Natural killer cell treated with Interleukin-12 subunit alpha and Interleukin-12 subunit beta and Interleukin-15 and Interleukin-18, amount 100 ng/mL, for 72 hours (primary cell): ENCODE results near the gene SORCS2. TPM values are rescaled to one million over a fixed set of nuclear protein-coding genes. Genes with fewer than 3 reads are reported as not detected.
"Not testable (repeated sequence)": the region's sequence is repeated elsewhere in the genome, so short reads cannot be mapped to it uniquely, and the experiment has no call there.

ENCODE experiments used
- ATAC-seq, 2 donors: fragments of 150-1000 bp; cut with Tn5 transposase in 1 of 2; sonication (Bioruptor Pico), chemical (Tn5 transposase) in 1 of 2; 2 replicates each; pipeline ENCODE4 v1.10.0; 2021
- DNase-seq: peaks from one replicate; pipeline ENCODE4 v3.0.0; 2022; ENCODE audit warnings: low spot score
- H3K27ac Mint-ChIP-seq, 2 donors: 1 replicate in 1 of 2; 2 replicates in 1 of 2; pipeline ENCODE4 v1.8.0; 2022; ENCODE audit warnings: mixed read lengths in 2 of 2, mild to moderate bottlenecking in 1 of 2, moderate library complexity in 1 of 2
- H3K27me3 Mint-ChIP-seq, 2 donors: 1 replicate in 1 of 2; 2 replicates in 1 of 2; pipeline ENCODE4 v1.8.0; 2022; ENCODE audit warnings: mixed read lengths in 2 of 2
- H3K36me3 Mint-ChIP-seq: one replicate; pipeline ENCODE4 v1.8.0; 2022; ENCODE audit warnings: mixed read lengths
- H3K4me1 Mint-ChIP-seq, 2 donors: 1 replicate in 1 of 2; 2 replicates in 1 of 2; pipeline ENCODE4 v1.8.0; 2022; ENCODE audit warnings: low read depth in 2 of 2, mixed read lengths in 2 of 2, mild to moderate bottlenecking in 1 of 2
- H3K4me3 Mint-ChIP-seq: one replicate; pipeline ENCODE4 v1.8.0; 2022; ENCODE audit warnings: mixed read lengths
- H3K9me3 Mint-ChIP-seq: 2 replicates; pipeline ENCODE4 v1.8.0; 2022; ENCODE audit warnings: mixed read lengths
- total RNA-seq, 2 donors: library from RNA; stranded (reverse); gene quantifications; one replicate each; pipeline ENCODE4 v1.2.3, GENCODE V29; 2022

Gene SORCS2
- total RNA-seq, 2 donors from 2014 or later = 0.17 to 0.21 TPM

DNA sequence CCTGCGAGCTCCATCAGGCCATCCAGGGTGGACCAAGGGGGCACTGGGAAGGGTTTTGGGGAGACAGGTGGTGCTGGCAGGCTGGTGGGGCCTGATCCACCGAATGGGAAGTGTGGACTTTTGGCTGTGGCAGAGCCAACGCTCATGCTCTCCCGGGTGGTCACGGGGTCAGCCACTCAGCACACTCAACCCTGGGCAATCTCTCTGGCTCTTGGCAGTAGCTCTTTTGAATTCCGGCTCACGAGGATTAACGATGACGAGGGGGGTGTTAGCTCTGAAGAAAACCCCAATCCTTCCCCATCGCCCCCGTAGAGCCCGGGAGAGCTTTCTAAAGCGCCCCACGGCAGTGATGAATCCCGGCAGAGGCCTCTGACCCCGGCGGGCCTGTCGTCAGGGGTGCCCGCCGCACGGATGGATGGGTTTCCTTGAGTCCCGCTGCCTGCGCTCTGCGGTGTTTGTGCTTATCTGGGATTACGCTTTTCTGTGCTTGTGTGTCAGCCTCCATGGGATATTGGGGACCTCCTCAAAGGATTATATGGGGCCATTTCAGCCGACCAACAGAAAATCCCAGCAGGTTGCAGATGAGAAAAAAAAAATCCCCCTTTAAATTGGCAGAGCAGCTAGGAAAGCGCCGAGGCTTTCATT lies 399.2 kb downstream of the SORCS2 start:
- DNase-seq (no peak), ATAC-seq (no peak)
- Mint-ChIP-seq H3K9me3 (no peaks in the 10 kb centered on the region), H3K27ac (no peak overlapping the region), H3K4me1 (peaks cover 1 to 14% of the 10 kb centered on the region in 2 donors), H3K27me3 (peaks cover 9 to 27% of the 10 kb centered on the region in 2 donors), H3K4me3 (no peak overlapping the region), H3K36me3 (no peaks in the 10 kb centered on the region)

DNA sequence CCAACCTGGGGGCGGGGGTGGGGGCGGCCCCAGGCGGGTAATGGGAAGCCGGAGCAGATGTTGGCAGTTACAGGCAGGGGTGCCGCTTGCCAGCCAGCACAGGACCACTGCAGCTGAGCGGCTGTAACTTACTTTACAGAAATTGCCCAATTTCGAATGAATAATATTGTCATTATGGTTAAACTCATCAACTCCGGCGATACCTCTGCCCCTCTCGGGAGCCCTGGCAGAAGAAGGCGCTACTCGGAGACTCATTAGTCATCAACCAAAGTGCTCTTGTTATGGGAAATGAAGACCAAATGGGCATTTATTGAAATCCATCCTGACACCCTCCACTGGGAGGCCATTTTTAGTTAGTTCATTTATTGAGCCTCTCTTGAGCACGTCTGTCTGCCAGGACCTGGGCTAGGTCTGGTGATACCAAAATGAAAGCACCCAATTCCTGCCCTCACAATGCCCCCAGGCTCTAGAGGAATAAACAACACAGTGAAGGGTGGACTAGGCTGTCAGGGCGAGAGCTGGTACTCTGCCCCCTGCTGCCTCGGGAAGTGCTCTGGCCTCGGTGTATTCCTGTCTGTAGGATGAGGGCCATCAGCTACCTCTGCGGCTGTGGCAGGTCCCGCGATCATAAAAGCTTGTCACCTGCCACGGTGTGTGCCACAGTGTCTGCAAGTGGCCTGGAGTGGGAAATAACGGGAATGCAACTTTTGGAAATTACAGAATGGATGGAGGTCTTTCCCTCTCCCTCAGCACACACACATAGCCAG lies 401.5 kb downstream of the SORCS2 start:
- Mint-ChIP-seq H3K9me3 (no peaks in the 10 kb centered on the region), H3K27ac (no peak overlapping the region), H3K36me3 (no peaks in the 10 kb centered on the region)

DNA sequence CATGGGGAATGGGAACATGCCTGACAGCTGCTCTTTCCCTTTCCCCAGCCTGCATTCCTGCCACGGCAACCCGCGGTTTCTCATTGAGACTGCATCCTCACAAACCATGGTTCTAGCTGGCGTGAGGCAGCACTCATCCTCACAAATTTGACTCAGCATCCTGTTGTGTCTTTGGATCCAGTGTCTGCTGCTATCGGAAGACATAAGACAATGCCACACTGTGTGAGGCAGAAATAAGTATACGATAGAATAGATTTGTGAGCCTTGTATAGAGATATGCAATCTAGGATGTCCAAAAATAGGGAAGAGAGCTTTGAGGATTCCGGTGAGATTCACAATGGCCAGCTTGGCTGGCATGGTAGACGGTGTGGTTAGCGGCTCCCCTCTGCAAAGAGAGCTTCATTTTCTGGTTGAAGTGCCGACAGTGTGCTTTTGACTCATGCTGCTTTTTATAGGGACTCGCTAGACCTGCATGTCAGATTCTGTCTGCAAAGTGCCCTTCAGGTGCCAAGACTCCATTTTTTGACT lies 403.7 kb downstream of the SORCS2 start:
- Mint-ChIP-seq H3K9me3 (no peaks in the 10 kb centered on the region), H3K4me1 (peaks cover 5 to 13% of the 10 kb centered on the region in 2 donors), H3K27me3 (peaks cover 9 to 17% of the 10 kb centered on the region in 2 donors), H3K36me3 (no peaks in the 10 kb centered on the region), H3K27ac (no peak overlapping the region), H3K4me3 (no peak overlapping the region)
- no peak for ATAC-seq
- DNase-seq = no peak

More for the DNA sequence above, 401.5 kb downstream of the SORCS2 start:
- ATAC-seq (no peak), DNase-seq (no peak)
- no peak overlapping the region for H3K4me3 Mint-ChIP-seq
- H3K4me1 Mint-ChIP-seq = peaks cover 5 to 14% of the 10 kb centered on the region in 2 donors
- H3K27me3 Mint-ChIP-seq = peaks cover 9 to 21% of the 10 kb centered on the region in 2 donors

DNA sequence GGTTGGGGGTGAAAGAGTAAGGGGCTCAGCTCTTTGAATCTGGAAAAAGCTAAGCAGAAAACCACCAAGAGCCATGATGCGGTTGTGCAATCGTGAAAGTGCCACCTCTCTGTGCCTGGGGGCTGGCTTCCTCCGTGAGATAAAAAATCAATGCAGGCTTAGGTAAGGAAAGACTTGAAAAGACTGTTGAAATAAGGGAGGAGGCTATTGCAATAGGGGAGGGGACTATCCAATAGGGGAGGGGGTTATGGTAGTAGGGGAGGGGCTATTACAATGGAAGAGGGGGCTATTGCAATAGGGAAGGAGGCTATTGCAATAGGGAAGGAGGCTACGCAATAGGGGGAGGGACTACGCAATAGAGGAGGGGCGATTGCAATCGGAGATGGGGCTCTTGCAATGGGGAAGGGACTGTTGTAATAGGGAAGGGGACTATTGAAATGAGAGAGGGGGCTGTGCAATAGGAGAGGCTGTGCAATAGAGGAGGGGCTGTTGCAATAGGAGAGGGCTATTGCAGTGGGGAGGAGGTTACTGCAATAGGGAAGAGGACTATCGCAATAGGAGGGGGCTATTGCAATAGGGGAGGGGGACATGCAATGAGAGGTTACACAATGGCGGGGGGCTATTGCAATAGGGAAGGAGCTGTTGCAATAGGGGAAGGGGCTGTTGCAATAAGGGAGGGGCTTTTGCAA lies 404.7 kb downstream of the SORCS2 start:
- H3K4me3 Mint-ChIP-seq = no peak overlapping the region
- DNase-seq (no peak), ATAC-seq (peak in 1 of 2 donors; percentile 28)
- H3K9me3 Mint-ChIP-seq = no peaks in the 10 kb centered on the region
- H3K27me3 Mint-ChIP-seq = peaks cover 9 to 15% of the 10 kb centered on the region in 2 donors
- no peak overlapping the region for H3K27ac Mint-ChIP-seq
- H3K4me1 Mint-ChIP-seq = peaks cover 5 to 13% of the 10 kb centered on the region in 2 donors
- no peaks in the 10 kb centered on the region for H3K36me3 Mint-ChIP-seq

DNA sequence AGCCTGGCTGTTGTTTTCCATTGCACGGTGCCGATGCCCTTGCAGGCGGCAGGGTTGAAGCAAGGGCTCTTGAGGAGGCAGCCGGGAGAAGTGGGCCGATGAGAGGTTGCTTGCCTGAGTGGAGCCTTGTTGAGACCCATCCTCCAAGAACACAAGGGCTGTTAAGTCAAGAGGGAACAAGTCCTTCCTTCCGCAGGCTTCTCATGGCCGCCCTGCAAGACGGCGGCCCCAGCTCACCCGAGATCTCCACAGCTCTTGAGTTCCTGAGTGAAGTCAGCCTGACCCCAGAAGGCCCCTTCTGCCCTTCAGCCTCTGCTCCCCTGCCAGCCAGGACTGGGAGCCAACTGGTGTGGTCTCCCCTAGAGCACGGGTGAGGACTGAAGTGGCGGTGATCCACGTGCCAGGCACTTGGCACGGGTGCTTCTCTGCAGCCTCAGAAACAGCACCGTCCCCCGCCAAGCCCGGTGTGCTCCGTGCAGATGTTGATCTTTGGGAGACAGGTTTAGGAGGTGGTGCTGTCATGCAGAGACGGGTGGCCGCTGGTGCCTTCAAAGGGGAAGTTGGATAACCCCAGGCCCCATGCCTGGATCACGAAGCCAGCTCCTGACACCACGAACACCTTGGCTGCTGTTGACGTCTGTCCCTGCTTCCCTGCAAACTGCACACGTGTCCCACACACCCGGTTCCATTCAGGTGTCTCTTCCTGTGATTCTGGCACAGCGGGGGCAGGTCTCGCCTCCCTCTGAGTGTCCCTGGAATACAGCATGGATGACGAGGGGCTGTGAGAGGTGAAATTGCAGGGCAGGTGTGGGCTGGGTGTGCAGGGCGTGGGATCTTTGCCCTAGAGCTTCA lies 406.8 kb downstream of the SORCS2 start:
- DNase-seq (no peak), ATAC-seq (no peak)
- Mint-ChIP-seq H3K4me1 (peaks cover 5 to 13% of the 10 kb centered on the region in 2 donors), H3K27ac (no peak overlapping the region), H3K36me3 (no peaks in the 10 kb centered on the region), H3K27me3 (peaks cover 9 to 15% of the 10 kb centered on the region in 2 donors), H3K9me3 (no peaks in the 10 kb centered on the region), H3K4me3 (no peak overlapping the region)

DNA sequence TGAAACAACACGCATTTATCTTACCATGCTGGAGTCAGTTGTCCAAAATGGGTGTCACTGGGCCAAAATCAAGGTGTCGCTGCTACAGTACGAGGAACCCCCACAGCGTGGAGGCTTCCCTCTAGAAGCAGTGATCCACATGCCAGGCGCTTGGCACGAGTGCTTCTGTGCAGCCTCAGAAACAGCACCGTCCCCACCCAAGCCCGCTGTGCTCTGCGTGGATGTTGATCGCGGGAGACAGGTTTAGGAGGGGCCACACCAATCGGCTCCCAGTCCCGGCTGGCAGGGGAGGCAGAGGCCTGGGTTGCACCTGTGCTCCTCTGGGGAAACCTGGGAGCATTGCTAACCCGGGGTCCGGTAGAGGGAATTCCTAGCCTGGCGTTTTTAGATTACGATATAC lies 407.9 kb downstream of the SORCS2 start:
- Mint-ChIP-seq H3K9me3 (no peaks in the 10 kb centered on the region), H3K4me1 (peaks cover 5 to 9% of the 10 kb centered on the region in 2 donors), H3K36me3 (no peaks in the 10 kb centered on the region), H3K4me3 (no peak overlapping the region), H3K27me3 (peaks cover 8 to 11% of the 10 kb centered on the region in 2 donors), H3K27ac (no peak overlapping the region)
- DNase-seq (no peak), ATAC-seq (peak in 1 of 2 donors; percentile 31)

DNA sequence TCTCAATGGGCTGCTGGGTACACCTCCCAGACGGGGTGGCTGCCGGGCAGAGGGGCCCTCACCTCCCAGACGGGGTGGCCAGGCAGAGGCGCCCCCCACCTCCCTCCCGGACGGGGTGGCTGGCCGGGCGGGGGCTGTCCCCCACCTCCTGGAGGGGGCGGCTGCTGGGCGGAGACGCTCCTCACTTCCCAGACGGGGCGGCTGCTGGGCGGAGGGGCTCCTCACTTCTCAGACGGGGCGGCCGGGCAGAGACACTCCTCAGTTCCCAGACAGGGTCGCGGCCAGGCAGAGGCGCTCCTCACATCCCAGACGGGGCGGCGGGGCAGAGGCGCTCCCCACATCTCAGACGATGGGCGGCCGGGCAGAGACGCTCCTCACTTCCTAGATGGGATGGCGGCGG lies 409.8 kb downstream of the SORCS2 start:
- not testable (repeated sequence) for H3K27me3 Mint-ChIP-seq, DNase-seq, H3K4me3 Mint-ChIP-seq, H3K4me1 Mint-ChIP-seq, H3K9me3 Mint-ChIP-seq, H3K27ac Mint-ChIP-seq, ATAC-seq, H3K36me3 Mint-ChIP-seq

DNA sequence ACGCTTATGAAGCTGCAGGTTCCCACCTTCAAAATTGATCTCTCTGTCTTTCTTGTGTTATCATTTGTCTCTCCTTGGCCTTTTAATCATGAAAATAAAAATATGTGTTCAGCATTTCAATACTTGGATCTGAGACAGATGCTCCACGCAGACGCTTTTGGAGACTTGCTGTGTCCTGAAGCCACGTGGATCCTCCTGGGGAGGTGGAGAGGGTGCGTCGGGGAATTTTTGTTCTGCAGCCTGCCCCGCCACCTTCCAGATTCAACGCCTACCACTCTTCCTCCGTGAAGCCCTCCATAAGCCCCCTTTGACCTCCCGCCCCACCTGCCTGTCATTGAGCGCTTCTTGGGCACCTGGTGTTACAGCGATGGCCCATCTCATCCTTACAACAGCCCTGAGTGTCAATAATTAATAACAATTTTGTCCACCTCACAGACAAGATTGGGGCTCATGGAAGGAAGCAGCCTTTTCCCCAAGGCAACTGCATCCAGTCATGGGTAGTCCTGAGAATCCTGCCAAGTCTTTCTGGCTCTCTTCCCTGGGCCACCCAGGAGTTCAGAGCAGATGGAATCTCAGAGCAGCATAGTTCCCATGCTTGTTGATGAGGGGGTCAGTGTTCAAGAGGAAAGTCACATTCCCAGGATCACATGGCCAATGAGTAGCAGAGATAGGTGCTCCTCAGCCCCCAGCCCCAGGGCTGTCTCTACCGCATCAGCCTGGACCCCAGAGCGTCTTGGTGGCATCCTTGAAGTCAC lies 415.0 kb downstream of the SORCS2 start:
- ATAC-seq (no peak), DNase-seq (no peak)
- Mint-ChIP-seq H3K27ac (peak overlapping the region in 1 of 2 donors; percentile 48), H3K4me3 (no peak overlapping the region), H3K9me3 (no peaks in the 10 kb centered on the region), H3K27me3 (no peaks in the 10 kb centered on the region), H3K4me1 (peaks cover 0 to 3% of the 10 kb centered on the region in 2 donors), H3K36me3 (no peaks in the 10 kb centered on the region)

DNA sequence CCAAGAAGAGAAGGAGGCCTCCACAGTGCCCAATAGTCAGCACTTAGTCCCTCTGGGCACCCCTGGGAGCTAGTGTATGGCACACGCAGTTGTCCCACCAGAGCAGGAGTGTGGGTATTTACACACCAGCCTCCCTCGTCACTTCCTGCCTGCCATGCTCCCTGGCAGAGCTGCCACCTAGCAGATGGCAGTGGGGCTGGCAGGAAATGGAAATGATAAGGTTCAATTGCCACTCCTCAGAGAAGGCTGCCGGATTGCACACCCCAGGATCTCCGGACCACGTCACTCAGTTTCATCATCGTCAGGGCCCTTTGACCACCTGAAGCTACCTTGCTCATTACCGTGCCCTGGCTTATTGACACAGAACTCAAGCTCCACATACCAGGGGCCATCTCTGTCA lies 415.7 kb downstream of the SORCS2 start:
- H3K9me3 Mint-ChIP-seq = no peaks in the 10 kb centered on the region
- ATAC-seq = no peak
- no peaks in the 10 kb centered on the region for H3K27me3 Mint-ChIP-seq
- DNase-seq = no peak
- H3K4me1 Mint-ChIP-seq = peaks cover 0 to 3% of the 10 kb centered on the region in 2 donors
- H3K27ac Mint-ChIP-seq = no peak overlapping the region
- H3K36me3 Mint-ChIP-seq = no peaks in the 10 kb centered on the region
- H3K4me3 Mint-ChIP-seq = no peak overlapping the region

DNA sequence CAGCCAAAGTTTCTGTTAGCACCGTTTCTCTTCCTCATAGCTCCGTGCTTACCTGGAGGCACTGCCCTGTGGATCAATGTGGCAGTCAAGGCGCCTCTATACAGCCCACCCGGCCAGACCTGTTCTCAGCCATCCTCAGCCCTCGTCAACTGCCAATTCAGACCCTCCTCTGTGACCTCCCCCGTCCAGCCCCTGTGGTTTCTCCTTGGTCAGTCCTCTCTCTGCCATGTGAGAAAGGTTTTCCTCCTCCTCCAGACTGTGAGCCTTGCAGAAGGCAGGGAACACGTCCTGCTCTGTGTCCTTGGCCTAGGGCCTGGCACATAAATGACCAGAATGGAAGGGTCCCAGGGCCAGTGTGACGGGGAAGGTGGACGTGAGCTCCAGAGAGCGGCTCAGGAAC lies 417.0 kb downstream of the SORCS2 start:
- Mint-ChIP-seq H3K27ac (no peak overlapping the region), H3K4me1 (peaks cover 0 to 3% of the 10 kb centered on the region in 2 donors), H3K36me3 (no peaks in the 10 kb centered on the region), H3K27me3 (no peaks in the 10 kb centered on the region), H3K9me3 (no peaks in the 10 kb centered on the region), H3K4me3 (no peak overlapping the region)
- ATAC-seq = no peak
- no peak for DNase-seq

DNA sequence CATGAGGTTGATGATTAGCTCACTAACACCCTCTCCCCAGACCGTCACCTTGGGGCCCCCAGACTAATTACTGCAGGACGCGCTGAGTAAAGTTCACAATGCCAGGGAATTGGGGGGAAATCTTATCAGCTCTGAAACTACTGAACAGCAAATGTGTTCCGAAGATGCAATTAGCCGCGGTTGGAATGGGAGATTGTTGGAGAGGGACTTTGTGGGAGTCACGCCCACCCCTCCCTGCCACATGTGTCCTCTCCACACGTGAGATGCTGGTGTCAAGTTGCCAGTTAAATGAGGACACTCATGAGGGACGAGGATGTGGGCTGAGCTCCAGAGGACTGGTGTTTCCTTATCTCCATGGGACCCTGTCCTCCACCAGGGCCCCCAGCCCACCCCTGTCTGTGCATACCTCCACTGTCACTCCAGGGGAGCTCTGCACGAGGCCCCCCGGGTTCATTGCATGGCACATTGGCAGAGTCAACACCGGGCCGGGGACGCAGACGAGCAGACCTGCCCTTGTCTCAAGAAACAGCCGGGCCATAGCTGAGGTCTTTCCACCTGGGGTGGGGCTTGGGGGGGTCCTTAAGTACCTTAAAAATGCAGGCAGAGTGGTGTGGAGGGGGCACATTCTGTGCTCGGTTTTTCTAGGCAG lies 417.8 kb downstream of the SORCS2 start:
- H3K36me3 Mint-ChIP-seq = no peaks in the 10 kb centered on the region
- ATAC-seq (no peak), DNase-seq (no peak)
- H3K4me3 Mint-ChIP-seq = no peak overlapping the region
- H3K9me3 Mint-ChIP-seq = no peaks in the 10 kb centered on the region
- H3K27me3 Mint-ChIP-seq = no peaks in the 10 kb centered on the region
- H3K4me1 Mint-ChIP-seq = peaks cover 0 to 3% of the 10 kb centered on the region in 2 donors
- no peak overlapping the region for H3K27ac Mint-ChIP-seq

DNA sequence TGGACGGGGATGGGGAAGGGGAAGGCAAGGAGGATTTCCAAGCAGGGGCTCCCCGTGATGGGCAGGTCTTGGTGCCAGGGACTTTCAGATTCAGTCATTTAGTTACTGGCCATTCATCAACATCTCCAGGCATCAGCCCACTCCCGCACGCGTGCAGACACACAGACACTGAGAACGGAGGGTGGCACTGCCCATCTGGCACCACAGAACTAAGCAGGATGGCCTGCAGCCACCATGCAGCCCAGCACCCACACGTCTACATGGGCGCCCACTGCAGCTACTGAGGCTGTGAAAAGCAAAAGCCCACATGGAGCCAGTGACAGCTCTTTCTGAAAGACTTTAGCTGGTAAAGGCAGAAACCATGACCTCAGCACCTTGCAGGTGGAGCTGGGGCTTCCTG lies 418.5 kb downstream of the SORCS2 start:
- ATAC-seq (no peak), DNase-seq (no peak)
- Mint-ChIP-seq H3K4me1 (peaks cover 0 to 3% of the 10 kb centered on the region in 2 donors), H3K4me3 (no peak overlapping the region), H3K27me3 (no peaks in the 10 kb centered on the region), H3K9me3 (no peaks in the 10 kb centered on the region), H3K27ac (no peak overlapping the region), H3K36me3 (no peaks in the 10 kb centered on the region)
